SK-N-SH treated with all-trans-retinoic acid at 6 μM for 48 hours (cell line): ENCODE data around the gene TNFRSF17.

Experiments
- ATAC-seq: fragments of 200-7000 bp; cut with Tn5 transposase; 3 replicates; pipeline ENCODE4 v1.9.1; 2020; ENCODE audit warnings: mild to moderate bottlenecking, moderate library complexity
- ARNTL ChIP-seq: fragments of 450-650 bp; formaldehyde crosslinking; IDR thresholded peaks from 2 replicates; pipeline ENCODE4 v1.5.0; 2020; ENCODE audit warnings: low read depth, mild to moderate bottlenecking, moderate library complexity, borderline replicate concordance
- BACH2 ChIP-seq: fragments of 250-450 bp; sonication (Bioruptor Pico); IDR thresholded peaks from 2 replicates; pipeline ENCODE4 v1.9.0; 2021; ENCODE audit warnings: mild to moderate bottlenecking, borderline replicate concordance
- CREB5 ChIP-seq: fragments of 250-450 bp; sonication (Bioruptor Pico); IDR thresholded peaks from 2 replicates; pipeline ENCODE4 v1.5.1; 2020; ENCODE audit warnings: low read depth, mild to moderate bottlenecking, moderate library complexity
- CSDC2 ChIP-seq: fragments of 250-450 bp; sonication (Bioruptor Pico); IDR thresholded peaks from 2 replicates; pipeline ENCODE4 v1.5.0; 2020; ENCODE audit warnings: mild to moderate bottlenecking, moderate library complexity
- CSRNP3 ChIP-seq: fragments of 250-450 bp; sonication (Bioruptor Pico); IDR thresholded peaks from 2 replicates; pipeline ENCODE4 v1.5.1; 2021; ENCODE audit warnings: mild to moderate bottlenecking, moderate library complexity
- ESRRG ChIP-seq: fragments of 250-450 bp; sonication (Bioruptor Pico); IDR thresholded peaks from 2 replicates; pipeline ENCODE4 v1.6.1; 2021; ENCODE audit warnings: mild to moderate bottlenecking
- GLIS3 ChIP-seq: fragments of 250-450 bp; sonication (Bioruptor Pico); IDR thresholded peaks from 2 replicates; pipeline ENCODE4 v1.5.0; 2020; ENCODE audit warnings: mild to moderate bottlenecking, moderate library complexity
- ISL1 ChIP-seq: fragments of 250-450 bp; sonication (Bioruptor Pico); IDR thresholded peaks from 2 replicates; pipeline ENCODE4 v2.1.2; 2022; ENCODE audit warnings: mild to moderate bottlenecking, moderate library complexity
- OSR1 ChIP-seq: fragments of 250-450 bp; sonication (Bioruptor Pico); IDR thresholded peaks from 2 replicates; pipeline ENCODE4 v1.8.0; 2022; ENCODE audit warnings: moderate library complexity, mild to moderate bottlenecking, inconsistent platforms
- PATZ1 ChIP-seq: fragments of 250-450 bp; sonication (Bioruptor Pico); IDR thresholded peaks from 2 replicates; pipeline ENCODE4 v1.8.0; 2020; ENCODE audit warnings: mild to moderate bottlenecking, moderate library complexity, borderline replicate concordance
- POU6F1 ChIP-seq: fragments of 250-450 bp; sonication (Bioruptor Pico); IDR thresholded peaks from 2 replicates; pipeline ENCODE4 v1.8.0; 2021; ENCODE audit warnings: low read depth, mild to moderate bottlenecking, moderate library complexity, borderline replicate concordance
- PPARA ChIP-seq: fragments of 250-450 bp; sonication (Bioruptor Pico); IDR thresholded peaks from 2 replicates; pipeline ENCODE4 v1.5.0; 2020; ENCODE audit warnings: mild to moderate bottlenecking, borderline replicate concordance
- RARB ChIP-seq: fragments of 250-450 bp; sonication (Bioruptor Pico); IDR thresholded peaks from 2 replicates; pipeline ENCODE4 v1.8.0; 2021; ENCODE audit warnings: mild to moderate bottlenecking, moderate library complexity
- SNAI2 ChIP-seq: fragments of 250-450 bp; sonication (Bioruptor Pico); IDR thresholded peaks from 2 replicates; pipeline ENCODE4 v1.5.0; 2020; ENCODE audit warnings: mild to moderate bottlenecking, moderate library complexity
- TCF4 ChIP-seq: fragments of 250-450 bp; sonication (Bioruptor Pico); IDR thresholded peaks from 2 replicates; pipeline ENCODE4 v1.8.0; 2021; ENCODE audit warnings: mild to moderate bottlenecking, moderate library complexity, borderline replicate concordance
- TOX ChIP-seq: fragments of 250-450 bp; sonication (Bioruptor Pico); IDR thresholded peaks from 2 replicates; pipeline ENCODE4 v1.8.0; 2021; ENCODE audit warnings: mild to moderate bottlenecking, moderate library complexity, borderline replicate concordance
- TSHZ2 ChIP-seq: fragments of 250-450 bp; sonication (Bioruptor Pico); IDR thresholded peaks from 2 replicates; pipeline ENCODE4 v1.5.0; 2020; ENCODE audit warnings: mild to moderate bottlenecking, moderate library complexity
- ZC3H10 ChIP-seq: fragments of 250-450 bp; sonication (Bioruptor Pico); IDR thresholded peaks from 2 replicates; pipeline ENCODE4 v1.5.1; 2021; ENCODE audit warnings: mild to moderate bottlenecking, moderate library complexity
- ZFP30 ChIP-seq: fragments of 450-650 bp; formaldehyde crosslinking; IDR thresholded peaks from 2 replicates; pipeline ENCODE4 v1.5.0; 2022; ENCODE audit warnings: mild to moderate bottlenecking, moderate library complexity
- ZNF565 ChIP-seq: fragments of 450-650 bp; formaldehyde crosslinking; conservative IDR thresholded peaks from 2 replicates; pipeline ENCODE4 v1.5.0; 2020; ENCODE audit warnings: low read depth, mild to moderate bottlenecking, moderate library complexity
- ZNF70 ChIP-seq: fragments of 450-650 bp; formaldehyde crosslinking; IDR thresholded peaks from 2 replicates; pipeline ENCODE4 v1.5.0; 2020; ENCODE audit warnings: mild to moderate bottlenecking, moderate library complexity
- ZNF8 ChIP-seq: fragments of 450-650 bp; formaldehyde crosslinking; IDR thresholded peaks from 2 replicates; pipeline ENCODE4 v1.5.0; 2020; ENCODE audit warnings: mild to moderate bottlenecking, moderate library complexity

Gene TNFRSF17

GRCh38 chr16:11994143-11995119 lies 29.4 kb downstream of the TNFRSF17 start:
- no peak for TF ChIP-seq TSHZ2 (CRISPR knock-in tag)
- no peak for TF ChIP-seq RARB (CRISPR knock-in tag)
- TF ChIP-seq PATZ1: no peak
- no peak for TF ChIP-seq OSR1 (CRISPR knock-in tag)
- TF ChIP-seq ARNTL (CRISPR knock-in tag): no peak
- no peak for TF ChIP-seq ESRRG (CRISPR knock-in tag)
- TF ChIP-seq ZNF565 (CRISPR knock-in tag): no peak
- no peak for TF ChIP-seq CSRNP3 (CRISPR knock-in tag)
- TF ChIP-seq ISL1 (CRISPR knock-in tag): no peak
- no peak for TF ChIP-seq ZC3H10 (CRISPR knock-in tag)
- no peak for TF ChIP-seq CSDC2
- TF ChIP-seq TCF4 (CRISPR knock-in tag): no peak
- no peak for TF ChIP-seq ZFP30
- TF ChIP-seq SNAI2 (CRISPR knock-in tag): no peak
- no peak for TF ChIP-seq BACH2
- no peak for ATAC-seq

GRCh38 chr16:11996433-11997330 lies 31.7 kb downstream of the TNFRSF17 start:
- no peak for ATAC-seq
- TF ChIP-seq SNAI2 (CRISPR knock-in tag): no peak
- no peak for TF ChIP-seq OSR1 (CRISPR knock-in tag)
- no peak for TF ChIP-seq CSRNP3 (CRISPR knock-in tag)
- no peak for TF ChIP-seq POU6F1 (CRISPR knock-in tag)
- TF ChIP-seq ISL1 (CRISPR knock-in tag): no peak
- TF ChIP-seq ZNF8 (CRISPR knock-in tag): no peak
- TF ChIP-seq ZNF565 (CRISPR knock-in tag): no peak
- no peak for TF ChIP-seq TCF4 (CRISPR knock-in tag)
- no peak for TF ChIP-seq RARB (CRISPR knock-in tag)
- TF ChIP-seq ARNTL (CRISPR knock-in tag): no peak
- TF ChIP-seq GLIS3 (CRISPR knock-in tag): no peak
- TF ChIP-seq BACH2: no peak
- TF ChIP-seq PATZ1: no peak
- TF ChIP-seq TOX (CRISPR knock-in tag): no peak
- no peak for TF ChIP-seq PPARA
- no peak for TF ChIP-seq ESRRG (CRISPR knock-in tag)
- TF ChIP-seq CREB5: no peak
- TF ChIP-seq CSDC2: no peak
- no peak for TF ChIP-seq ZFP30
- TF ChIP-seq ZNF70 (CRISPR knock-in tag): no peak
